K562 (cell line): ENCODE data around the gene SLC22A23. TPM values are rescaled to one million over a fixed set of nuclear protein-coding genes. Genes with fewer than 3 reads are reported as not detected.

Experiments
- ARNT ChIP-seq, 2 experiments: fragments of 450-650 bp; IDR thresholded peaks; 2 replicates each; pipeline ENCODE4 v1.6.1; 2016; ENCODE audit warnings: mild to moderate bottlenecking in 1 of 2
- DACH1 ChIP-seq: fragments of 450-650 bp; IDR thresholded peaks from 2 replicates; pipeline ENCODE4 v1.6.1; 2018; ENCODE audit not compliant: partially characterized antibody
- ELF1 ChIP-seq: fragments of 200-800 bp; sonication (Bioruptor generic); IDR thresholded peaks from 2 replicates; pipeline ENCODE4 v1.6.1; 2016; ENCODE audit warnings: missing genetic modification characterization, missing compliant biosample characterization
- ESRRB ChIP-seq: fragments of 250-450 bp; sonication (Bioruptor Pico); IDR thresholded peaks from 2 replicates; pipeline ENCODE4 v1.5.0; 2020; ENCODE audit warnings: mild to moderate bottlenecking, moderate library complexity, borderline replicate concordance
- NELFE ChIP-seq: IDR thresholded peaks from 2 replicates; pipeline ENCODE4 v1.6.1; 2011; ENCODE audit warnings: mild to moderate bottlenecking; ENCODE audit not compliant: insufficient read depth, insufficient read length
- SAP30 ChIP-seq: fragments of 200-600 bp; sonication (generic); IDR thresholded peaks from 2 replicates; pipeline ENCODE4 v1.6.1; 2012; ENCODE audit warnings: borderline replicate concordance, low read depth, mild to moderate bottlenecking, moderate library complexity, low read length, control low read depth, inconsistent platforms; ENCODE audit not compliant: insufficient read depth, poor library complexity, severe bottlenecking
- SNIP1 ChIP-seq: fragments of 450-650 bp; IDR thresholded peaks from 2 replicates; pipeline ENCODE4 v1.7.1; 2017; ENCODE audit warnings: low read depth, mild to moderate bottlenecking
- TBL1XR1 ChIP-seq, 2 experiments: IDR thresholded peaks; 2 replicates each; pipeline ENCODE4 v1.6.1; 2012; ENCODE audit warnings: improper control_type of control experiment in 2 of 2, low read length in 2 of 2, mild to moderate bottlenecking in 1 of 2
- TEAD1 ChIP-seq, 2 experiments: fragments of 450-650 bp in 1 of 2; sonication (generic) in 1 of 2; formaldehyde crosslinking; IDR thresholded peaks; 2 replicates each; pipeline versions ENCODE4 v1.4.0 to v1.8.0; 2020 to 2022; ENCODE audit warnings: mild to moderate bottlenecking in 2 of 2, missing genetic modification reagents in 1 of 2
- TFAM ChIP-seq: fragments of 250-450 bp; sonication (Bioruptor Pico); conservative IDR thresholded peaks from 2 replicates; pipeline ENCODE4 v1.5.0; 2021; ENCODE audit warnings: mild to moderate bottlenecking, moderate library complexity
- YBX1 ChIP-seq: fragments of 450-650 bp; IDR thresholded peaks from 2 replicates; pipeline ENCODE4 v1.7.1; 2016; ENCODE audit warnings: mild to moderate bottlenecking
- ZKSCAN3 ChIP-seq: fragments of 250-450 bp; sonication (Bioruptor Pico); IDR thresholded peaks from 2 replicates; pipeline ENCODE4 v1.4.0; 2020
- ZNF444 ChIP-seq: fragments of 250-450 bp; sonication (Bioruptor Pico); IDR thresholded peaks from 2 replicates; pipeline ENCODE4 v1.4.0; 2020; ENCODE audit warnings: mild to moderate bottlenecking, moderate library complexity
- ZNF511 ChIP-seq: sonication (generic); formaldehyde crosslinking; IDR thresholded peaks from 2 replicates; pipeline ENCODE4 v1.8.0; 2022; ENCODE audit warnings: mild to moderate bottlenecking, missing genetic modification reagents
- polyA plus RNA-seq, 8 experiments: library from polyadenylated mRNA; depleted of rRNA in 4 of 8; stranded (reverse) in 5 of 8; unstranded in 3 of 8; fragments of >200 nt; fragmentation: Nextera tagmentation in 2 of 8; fragmentation: Illumina TruSeq in 1 of 8; extraction: Ambion mirVana in 2 of 8; extraction: Trizol in 1 of 8; gene quantifications; 2 replicates each; pipeline versions ENCODE4 v1.2.1 to v1.2.3, GENCODE V29; 2011 to 2014; ENCODE audit warnings: inconsistent platforms in 1 of 8, missing spikeins in 1 of 8
- total RNA-seq, 7 experiments: library from RNA; depleted of rRNA in 6 of 7; stranded (reverse); fragments of >200 nt in 6 of 7; fragmentation: Illumina TruSeq in 2 of 7; extraction: Trizol in 2 of 7; gene quantifications; 2 replicates each; pipeline versions ENCODE4 v1.2.1 to v1.2.3, GENCODE V29; 2011 to 2021; ENCODE audit warnings: low replicate concordance in 1 of 7
- TF ChIP-seq, protein P1 (sequence below), 2 experiments: fragments of 450-650 bp; formaldehyde crosslinking in 1 of 2; IDR thresholded peaks; 2 replicates each; pipeline versions ENCODE4 v1.4.0 to v1.6.1; 2014 to 2020; ENCODE audit warnings: mild to moderate bottlenecking in 2 of 2, borderline replicate concordance in 1 of 2, low read depth in 1 of 2
- TF ChIP-seq, protein P2 (sequence below): sonication (generic); formaldehyde crosslinking; IDR thresholded peaks from 2 replicates; pipeline ENCODE4 v1.8.1; 2023; ENCODE audit warnings: mild to moderate bottlenecking, missing genetic modification reagents
- TF ChIP-seq, protein P3 (sequence below): fragments of 250-450 bp; sonication (Bioruptor Pico); IDR thresholded peaks from 2 replicates; pipeline ENCODE4 v1.8.0; 2022; ENCODE audit warnings: moderate library complexity, mild to moderate bottlenecking, inconsistent platforms

SLC22A23 gene
- total and polyA plus RNA-seq, 9 of the 15 experiments (the other 6 are each of a cell fraction or from before 2014, with no cell fraction given): 0.30 to 8.7 (median 2.5) TPM

DNA sequence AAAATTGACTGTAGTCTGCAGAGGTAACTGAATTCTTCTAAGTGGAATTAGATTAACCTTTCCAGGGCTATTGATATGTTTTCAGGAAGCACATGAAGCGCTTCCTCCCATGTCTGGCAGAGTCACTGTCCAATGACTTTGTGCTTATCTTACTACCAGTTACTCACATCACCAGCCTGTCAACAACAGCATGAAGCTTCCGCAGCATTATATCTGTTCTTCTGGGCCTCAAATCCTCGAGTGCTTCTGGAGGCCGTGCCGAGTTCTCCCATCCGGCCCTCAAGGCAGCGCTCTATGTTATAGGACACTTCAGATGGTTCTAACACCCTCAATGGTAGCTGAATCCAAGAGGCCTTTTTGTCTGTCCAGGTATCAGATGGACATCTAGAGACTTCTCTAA is 164.9 kb downstream of the SLC22A23 start (continued):
- TF ChIP-seq, protein P1, sequence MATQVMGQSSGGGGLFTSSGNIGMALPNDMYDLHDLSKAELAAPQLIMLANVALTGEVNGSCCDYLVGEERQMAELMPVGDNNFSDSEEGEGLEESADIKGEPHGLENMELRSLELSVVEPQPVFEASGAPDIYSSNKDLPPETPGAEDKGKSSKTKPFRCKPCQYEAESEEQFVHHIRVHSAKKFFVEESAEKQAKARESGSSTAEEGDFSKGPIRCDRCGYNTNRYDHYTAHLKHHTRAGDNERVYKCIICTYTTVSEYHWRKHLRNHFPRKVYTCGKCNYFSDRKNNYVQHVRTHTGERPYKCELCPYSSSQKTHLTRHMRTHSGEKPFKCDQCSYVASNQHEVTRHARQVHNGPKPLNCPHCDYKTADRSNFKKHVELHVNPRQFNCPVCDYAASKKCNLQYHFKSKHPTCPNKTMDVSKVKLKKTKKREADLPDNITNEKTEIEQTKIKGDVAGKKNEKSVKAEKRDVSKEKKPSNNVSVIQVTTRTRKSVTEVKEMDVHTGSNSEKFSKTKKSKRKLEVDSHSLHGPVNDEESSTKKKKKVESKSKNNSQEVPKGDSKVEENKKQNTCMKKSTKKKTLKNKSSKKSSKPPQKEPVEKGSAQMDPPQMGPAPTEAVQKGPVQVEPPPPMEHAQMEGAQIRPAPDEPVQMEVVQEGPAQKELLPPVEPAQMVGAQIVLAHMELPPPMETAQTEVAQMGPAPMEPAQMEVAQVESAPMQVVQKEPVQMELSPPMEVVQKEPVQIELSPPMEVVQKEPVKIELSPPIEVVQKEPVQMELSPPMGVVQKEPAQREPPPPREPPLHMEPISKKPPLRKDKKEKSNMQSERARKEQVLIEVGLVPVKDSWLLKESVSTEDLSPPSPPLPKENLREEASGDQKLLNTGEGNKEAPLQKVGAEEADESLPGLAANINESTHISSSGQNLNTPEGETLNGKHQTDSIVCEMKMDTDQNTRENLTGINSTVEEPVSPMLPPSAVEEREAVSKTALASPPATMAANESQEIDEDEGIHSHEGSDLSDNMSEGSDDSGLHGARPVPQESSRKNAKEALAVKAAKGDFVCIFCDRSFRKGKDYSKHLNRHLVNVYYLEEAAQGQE (IDR thresholded peaks at IDR 0.05; ENCODE audit: borderline replicate concordance): peak; percentile 41; the same call in 1 of the 2 replicates
- TF ChIP-seq, protein P1 (CRISPR knock-in tag; IDR thresholded peaks at IDR 0.05; ENCODE audit: low read depth): no peak
- no peak for TF ChIP-seq YBX1
- TF ChIP-seq ARNT (IDR thresholded peaks at IDR 0.05): no peak
- TF ChIP-seq, protein P2, sequence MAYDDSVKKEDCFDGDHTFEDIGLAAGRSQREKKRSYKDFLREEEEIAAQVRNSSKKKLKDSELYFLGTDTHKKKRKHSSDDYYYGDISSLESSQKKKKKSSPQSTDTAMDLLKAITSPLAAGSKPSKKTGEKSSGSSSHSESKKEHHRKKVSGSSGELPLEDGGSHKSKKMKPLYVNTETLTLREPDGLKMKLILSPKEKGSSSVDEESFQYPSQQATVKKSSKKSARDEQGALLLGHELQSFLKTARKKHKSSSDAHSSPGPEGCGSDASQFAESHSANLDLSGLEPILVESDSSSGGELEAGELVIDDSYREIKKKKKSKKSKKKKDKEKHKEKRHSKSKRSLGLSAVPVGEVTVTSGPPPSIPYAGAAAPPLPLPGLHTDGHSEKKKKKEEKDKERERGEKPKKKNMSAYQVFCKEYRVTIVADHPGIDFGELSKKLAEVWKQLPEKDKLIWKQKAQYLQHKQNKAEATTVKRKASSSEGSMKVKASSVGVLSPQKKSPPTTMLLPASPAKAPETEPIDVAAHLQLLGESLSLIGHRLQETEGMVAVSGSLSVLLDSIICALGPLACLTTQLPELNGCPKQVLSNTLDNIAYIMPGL (CRISPR knock-in tag): no peak
- no peak for TF ChIP-seq ZNF444
- TF ChIP-seq, protein P3, sequence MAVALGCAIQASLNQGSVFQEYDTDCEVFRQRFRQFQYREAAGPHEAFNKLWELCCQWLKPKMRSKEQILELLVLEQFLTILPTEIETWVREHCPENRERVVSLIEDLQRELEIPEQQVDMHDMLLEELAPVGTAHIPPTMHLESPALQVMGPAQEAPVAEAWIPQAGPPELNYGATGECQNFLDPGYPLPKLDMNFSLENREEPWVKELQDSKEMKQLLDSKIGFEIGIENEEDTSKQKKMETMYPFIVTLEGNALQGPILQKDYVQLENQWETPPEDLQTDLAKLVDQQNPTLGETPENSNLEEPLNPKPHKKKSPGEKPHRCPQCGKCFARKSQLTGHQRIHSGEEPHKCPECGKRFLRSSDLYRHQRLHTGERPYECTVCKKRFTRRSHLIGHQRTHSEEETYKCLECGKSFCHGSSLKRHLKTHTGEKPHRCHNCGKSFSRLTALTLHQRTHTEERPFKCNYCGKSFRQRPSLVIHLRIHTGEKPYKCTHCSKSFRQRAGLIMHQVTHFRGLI: no peak
- TF ChIP-seq ESRRB: no peak
- TF ChIP-seq ELF1 (tag): no peak
- no peak for TF ChIP-seq DACH1
- no peak for TF ChIP-seq ZNF511 (CRISPR knock-in tag)
- no peak for TF ChIP-seq NELFE
- TF ChIP-seq TFAM: no peak
- TF ChIP-seq SNIP1: no peak
- TF ChIP-seq TEAD1 (CRISPR knock-in tag; IDR thresholded peaks at IDR 0.05): 0 out of 4 replicates have a peak, but pooled peaks of 1 of the 2 experiments have one; percentile 28
- no peak for TF ChIP-seq SAP30
- peak; percentile 7 to 36; a peak in 1 of 4 replicates for TF ChIP-seq TBL1XR1 (IDR thresholded peaks at IDR 0.05; ENCODE audit: low read length in 2 of 2)
- no peak for TF ChIP-seq ZKSCAN3 (CRISPR knock-in tag)
